Mesendoderm (in vitro differentiated cells): ENCODE data around the gene DDC.
"Not testable (repeated sequence)": the region's sequence is repeated elsewhere in the genome, so short reads cannot be mapped to it uniquely, and the experiment has no call there.

Experiments used
- DNase-seq: peaks from one replicate; pipeline ENCODE4 v3.0.0; 2013
- H2AK5ac ChIP-seq: 2 replicates; pipeline ENCODE4 v1.6.1; 2013; ENCODE audit warnings: low read length, inconsistent platforms
- H2BK120ac ChIP-seq: 2 replicates; pipeline ENCODE4 v1.6.1; 2013; ENCODE audit warnings: low read depth, mild to moderate bottlenecking, low read length, moderate library complexity, mixed read lengths
- H2BK15ac ChIP-seq: replicated peaks from 2 replicates; pipeline ENCODE4 v1.6.1; 2013; ENCODE audit warnings: low read depth, mild to moderate bottlenecking, moderate library complexity
- H2BK5ac ChIP-seq: 2 replicates; pipeline ENCODE4 v1.6.1; 2013; ENCODE audit warnings: low read length, inconsistent platforms
- H3K18ac ChIP-seq: 2 replicates; pipeline ENCODE4 v1.6.1; 2013; ENCODE audit warnings: mild to moderate bottlenecking, low read length, mixed read lengths
- H3K23ac ChIP-seq: one replicate; pipeline ENCODE4 v1.6.1; 2013; ENCODE audit warnings: low read length
- H3K27ac ChIP-seq: 2 replicates; pipeline ENCODE4 v1.5.1; 2013; ENCODE audit warnings: low read depth, mild to moderate bottlenecking, inconsistent platforms, low read length, moderate library complexity
- H3K27me3 ChIP-seq: 2 replicates; pipeline ENCODE4 v1.6.1; 2013; ENCODE audit warnings: low read length, control low read depth, mild to moderate bottlenecking, inconsistent platforms; ENCODE audit not compliant: insufficient read depth, poor library complexity
- H3K36me3 ChIP-seq: 2 replicates; pipeline ENCODE4 v1.6.1; 2013; ENCODE audit warnings: low read length, inconsistent platforms; ENCODE audit not compliant: control insufficient read depth, insufficient read depth
- H3K4ac ChIP-seq: one replicate; pipeline ENCODE4 v1.6.1; 2013; ENCODE audit warnings: low read depth, mild to moderate bottlenecking, low read length, moderate library complexity
- H3K4me1 ChIP-seq: 2 replicates; pipeline ENCODE4 v1.6.1; 2013; ENCODE audit warnings: low read depth, low read length, inconsistent platforms; ENCODE audit not compliant: control insufficient read depth
- H3K4me2 ChIP-seq: 2 replicates; pipeline ENCODE4 v1.6.1; 2013; ENCODE audit warnings: low read length
- H3K4me3 ChIP-seq: 2 replicates; pipeline ENCODE4 v1.5.1; 2013; ENCODE audit warnings: mild to moderate bottlenecking, low read length
- H3K56ac ChIP-seq: one replicate; pipeline ENCODE4 v1.6.1; 2013; ENCODE audit warnings: low read length
- H3K79me1 ChIP-seq: 2 replicates; pipeline ENCODE4 v1.6.1; 2013; ENCODE audit warnings: low read length, inconsistent platforms
- H3K79me2 ChIP-seq: 2 replicates; pipeline ENCODE4 v1.6.1; 2013; ENCODE audit warnings: mild to moderate bottlenecking, low read length; ENCODE audit not compliant: control insufficient read depth, insufficient read depth
- H3K9ac ChIP-seq: 2 replicates; pipeline ENCODE4 v1.6.1; 2013; ENCODE audit warnings: low read length, inconsistent platforms
- H4K5ac ChIP-seq: one replicate; pipeline ENCODE4 v1.6.1; 2013; ENCODE audit warnings: low read length
- H4K8ac ChIP-seq: one replicate; pipeline ENCODE4 v1.6.1; 2013; ENCODE audit warnings: low read depth, mild to moderate bottlenecking, control low read depth, low read length, moderate library complexity
- WGBS: extraction: QIAGEN DNeasy Blood & Tissue Kit; methylation state at CpG from one replicate; pipeline ENCODE4 v1.1.7; 2013; ENCODE audit warnings: low lambda C conversion rate, missing lambda C conversion rate; ENCODE audit not compliant: insufficient coverage; ENCODE audit errors: extremely low coverage; 5-methylcytosine and 5-hydroxymethylcytosine counted together

The DDC gene

DNA sequence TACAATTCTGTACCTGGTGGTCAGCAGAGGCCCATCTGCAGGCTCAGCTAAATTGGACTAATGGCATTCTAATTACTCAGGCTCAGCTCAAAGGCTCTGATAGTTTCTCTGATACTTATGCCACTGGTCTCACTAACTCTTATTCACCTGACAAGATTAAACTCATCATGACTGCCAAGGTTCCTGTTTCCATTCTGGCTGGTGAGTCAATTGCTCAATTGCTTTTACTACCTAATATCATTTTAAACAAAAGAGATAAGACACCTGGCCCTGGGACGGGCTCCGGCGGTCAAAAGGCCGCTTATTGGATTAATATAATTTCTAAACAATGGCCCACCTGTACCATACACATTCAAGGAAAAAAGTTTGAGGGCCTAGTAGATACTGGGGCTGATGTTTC is 12.9 kb upstream of the DDC start:
- not testable (repeated sequence) for H3K79me2 ChIP-seq, H4K8ac ChIP-seq, H3K4me2 ChIP-seq, H3K56ac ChIP-seq, H2AK5ac ChIP-seq, H2BK15ac ChIP-seq, H3K79me1 ChIP-seq, H3K27ac ChIP-seq, H3K4me3 ChIP-seq, DNase-seq, H4K5ac ChIP-seq, H3K9ac ChIP-seq, H3K4ac ChIP-seq, H3K4me1 ChIP-seq, H3K27me3 ChIP-seq, H3K36me3 ChIP-seq, H3K23ac ChIP-seq, H2BK120ac ChIP-seq, H3K18ac ChIP-seq, H2BK5ac ChIP-seq
- WGBS: no CpG with 5 or more reads among the region's 4 CpGs

- no peaks in the 10 kb centered on the region for H3K79me1 ChIP-seq
- no peak overlapping the region for H4K5ac ChIP-seq
- H3K18ac ChIP-seq: no peak overlapping the region
- no peaks in the 10 kb centered on the region for H3K4me1 ChIP-seq
- no peak overlapping the region for H3K4ac ChIP-seq
- no peak overlapping the region for H3K23ac ChIP-seq
- H3K56ac ChIP-seq: no peak overlapping the region
- H2BK120ac ChIP-seq: no peak overlapping the region
- no peak overlapping the region for H2BK15ac ChIP-seq
- H3K4me2 ChIP-seq: no peak overlapping the region
- no peak overlapping the region for H3K27ac ChIP-seq
- WGBS: no CpG with 5 or more reads among the region's 10 CpGs
- H3K4me3 ChIP-seq: no peak overlapping the region
- DNase-seq: no peak
- H3K27me3 ChIP-seq: no peaks in the 10 kb centered on the region
- H3K79me2 ChIP-seq: no peaks in the 10 kb centered on the region
- H4K8ac ChIP-seq: no peak overlapping the region
- H3K36me3 ChIP-seq: no peaks in the 10 kb centered on the region
- no peak overlapping the region for H2BK5ac ChIP-seq
- no peak overlapping the region for H3K9ac ChIP-seq
- H2AK5ac ChIP-seq: no peak overlapping the region
Observed at GRCh38 chr7:50577569-50577968, 12.4 kb upstream of the DDC start.

DNA sequence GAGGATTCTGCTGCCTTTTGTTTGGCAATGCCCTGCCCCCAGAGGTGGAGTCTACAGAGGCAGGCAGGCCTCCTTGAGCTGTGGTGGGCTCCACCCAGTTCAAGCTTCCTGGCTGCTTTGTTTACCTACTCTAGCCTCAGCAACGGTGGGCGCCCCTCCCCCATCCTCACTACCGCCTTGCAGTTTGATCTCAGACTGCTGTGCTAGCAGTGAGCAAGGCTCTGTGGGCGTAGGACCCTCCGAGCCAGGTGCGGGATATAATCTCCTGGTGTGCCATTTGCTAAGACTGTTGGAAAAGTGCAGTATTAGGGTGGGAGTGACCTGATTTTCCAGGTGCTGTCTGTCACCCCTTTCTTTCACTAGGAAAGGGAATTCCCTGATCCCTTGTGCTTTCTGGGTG is 11.2 kb upstream of the DDC start:
- H3K36me3 ChIP-seq, H2BK15ac ChIP-seq, H3K18ac ChIP-seq, H3K27me3 ChIP-seq, H3K4me1 ChIP-seq, DNase-seq, H4K5ac ChIP-seq, H2BK120ac ChIP-seq, H3K4ac ChIP-seq, H3K56ac ChIP-seq, H3K79me2 ChIP-seq, H4K8ac ChIP-seq, H3K9ac ChIP-seq, H2AK5ac ChIP-seq, H3K4me3 ChIP-seq, H3K4me2 ChIP-seq, H3K23ac ChIP-seq, H3K79me1 ChIP-seq, H2BK5ac ChIP-seq, H3K27ac ChIP-seq: not testable (repeated sequence)
- no CpG with 5 or more reads among the region's 6 CpGs for WGBS

GRCh38 chr7:50567715-50568261 is 2.6 kb upstream of the DDC start:
- Histone ChIP-seq H2AK5ac (no peak overlapping the region), H3K23ac (no peak overlapping the region), H3K9ac (no peak overlapping the region), H2BK15ac (no peak overlapping the region), H3K4me3 (no peak overlapping the region), H3K27me3 (no peaks in the 10 kb centered on the region), H2BK120ac (no peak overlapping the region), H3K4me2 (no peak overlapping the region), H3K79me2 (no peaks in the 10 kb centered on the region), H3K4me1 (no peaks in the 10 kb centered on the region), H3K36me3 (no peaks in the 10 kb centered on the region), H3K4ac (no peak overlapping the region), H3K79me1 (no peaks in the 10 kb centered on the region), H3K18ac (no peak overlapping the region), H3K27ac (no peak overlapping the region), H4K8ac (no peak overlapping the region), H2BK5ac (no peak overlapping the region), H3K56ac (no peak overlapping the region), H4K5ac (no peak overlapping the region)
- DNase-seq: no peak
- no CpG with 5 or more reads among the region's 6 CpGs for WGBS

- Histone ChIP-seq H2BK5ac (no peak overlapping the region), H3K18ac (no peak overlapping the region), H3K9ac (no peak overlapping the region), H3K27ac (no peak overlapping the region), H3K27me3 (no peaks in the 10 kb centered on the region), H4K5ac (no peak overlapping the region), H2BK120ac (no peak overlapping the region), H3K79me2 (no peaks in the 10 kb centered on the region), H3K4me3 (no peak overlapping the region), H2BK15ac (no peak overlapping the region), H2AK5ac (no peak overlapping the region), H3K56ac (no peak overlapping the region), H3K4me1 (no peaks in the 10 kb centered on the region), H3K23ac (no peak overlapping the region), H3K36me3 (no peaks in the 10 kb centered on the region), H3K79me1 (no peaks in the 10 kb centered on the region), H4K8ac (no peak overlapping the region), H3K4me2 (no peak overlapping the region), H3K4ac (no peak overlapping the region)
- WGBS: no CpG with 5 or more reads among the region's 5 CpGs
- no peak for DNase-seq
Observed at GRCh38 chr7:50565977-50566376, 772 bp upstream of the DDC start.

GRCh38 chr7:50565559-50565916 is 333 bp upstream of the DDC start:
- Histone ChIP-seq H3K4me3 (no peak overlapping the region), H3K9ac (no peak overlapping the region), H3K36me3 (no peaks in the 10 kb centered on the region), H3K27me3 (no peaks in the 10 kb centered on the region), H3K18ac (no peak overlapping the region), H2BK15ac (no peak overlapping the region), H3K4me1 (no peaks in the 10 kb centered on the region), H3K27ac (no peak overlapping the region), H3K23ac (no peak overlapping the region), H3K56ac (no peak overlapping the region), H2BK5ac (no peak overlapping the region), H3K79me1 (no peaks in the 10 kb centered on the region), H2AK5ac (no peak overlapping the region), H4K8ac (no peak overlapping the region), H2BK120ac (no peak overlapping the region), H3K4ac (no peak overlapping the region), H3K79me2 (no peaks in the 10 kb centered on the region), H3K4me2 (no peak overlapping the region), H4K5ac (no peak overlapping the region)
- no CpG with 5 or more reads among the region's 2 CpGs for WGBS
- DNase-seq: no peak
